Ovary (tissue), 3 donors: ENCODE measurements around the gene FBN1.

Experiments used
- CTCF ChIP-seq, 3 donors: fragments of 450-650 bp in 2 of 3; fragments of 200-600 bp in 1 of 3; IDR thresholded peaks; one replicate each; pipeline versions ENCODE4 v1.5.1 to v1.8.0; 2016 to 2022; ENCODE audit warnings: antibody characterized with exemption in 3 of 3, mild to moderate bottlenecking in 1 of 3
- POLR2A ChIP-seq: fragments of 450-650 bp; IDR thresholded peaks from one replicate; pipeline ENCODE4 v1.6.1; 2017; ENCODE audit warnings: antibody characterized with exemption, mild to moderate bottlenecking, moderate library complexity
- donor health status: DM: no; HTN: no; CAD: no.

- TF ChIP-seq POLR2A: no peak
- no peak for TF ChIP-seq CTCF (IDR thresholded peaks at IDR 0.05)
Measured at GRCh38 chr15:48501208-48501607, 144.3 kb downstream of the FBN1 start.
